ENCODE measurements around the gene GPBP1. TPM values are rescaled to one million over a fixed set of nuclear protein-coding genes. Genes with fewer than 3 reads are reported as not detected.
"Not testable (repeated sequence)": the region's sequence is repeated elsewhere in the genome, so short reads cannot be mapped to it uniquely, and the experiment has no call there.

Gene GPBP1
- total and polyA plus RNA-seq, 4 donors: 42.6 to 159 (median 49.4) TPM

DNA sequence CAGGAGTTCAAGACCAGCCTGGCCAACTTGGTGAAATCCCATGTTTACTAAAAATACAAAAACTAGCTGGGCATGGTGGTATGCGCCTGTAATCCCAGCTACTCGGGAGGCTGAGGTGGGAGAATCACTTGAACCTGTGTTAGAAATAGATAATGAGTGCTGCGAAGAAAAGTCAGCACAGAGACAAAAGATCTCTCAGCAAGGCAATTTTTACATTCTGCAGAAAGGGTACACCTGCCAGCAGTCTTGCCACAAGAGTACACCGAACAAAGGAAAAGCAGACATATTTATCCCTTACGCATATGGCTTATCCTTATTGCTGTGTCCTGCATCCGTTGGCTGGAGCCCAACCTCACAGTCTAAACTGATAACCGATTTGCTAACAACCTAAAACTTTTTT, 16.2 kb upstream of the GPBP1 start:
- Histone ChIP-seq H3K27me3 (ENCODE audit: control insufficient read depth in 3 of 3, insufficient read depth in 3 of 3, low read length in 2 of 3) (no peaks in the 10 kb centered on the region), H3K36me3 (ENCODE audit: control insufficient read depth in 4 of 4, insufficient read depth in 4 of 4, low read length in 4 of 4) (no peaks in the 10 kb centered on the region), H3K4me1 (ENCODE audit: control insufficient read depth in 5 of 5, insufficient read depth in 5 of 5, low read length in 5 of 5) (no peaks in the 10 kb centered on the region), H3K9ac (ENCODE audit: insufficient read depth in 1 of 2, low read length in 2 of 2) (no peak overlapping the region), H3K9me3 (ENCODE audit: control insufficient read depth in 4 of 4, insufficient read depth in 3 of 4, low read length in 3 of 4) (no peaks in the 10 kb centered on the region), H3K27ac (ENCODE audit: low read depth in 1 of 2, low read length in 1 of 2) (no peak overlapping the region), H3K4me3 (no peak overlapping the region)
- WGBS, 2 donors: 88 to 93% methylated on average over 7 of the region's 7 CpGs
- DNase-seq (no peak), ATAC-seq (ENCODE audit: insufficient read depth, low FRiP score) (no peak)
- TF ChIP-seq, protein P1, sequence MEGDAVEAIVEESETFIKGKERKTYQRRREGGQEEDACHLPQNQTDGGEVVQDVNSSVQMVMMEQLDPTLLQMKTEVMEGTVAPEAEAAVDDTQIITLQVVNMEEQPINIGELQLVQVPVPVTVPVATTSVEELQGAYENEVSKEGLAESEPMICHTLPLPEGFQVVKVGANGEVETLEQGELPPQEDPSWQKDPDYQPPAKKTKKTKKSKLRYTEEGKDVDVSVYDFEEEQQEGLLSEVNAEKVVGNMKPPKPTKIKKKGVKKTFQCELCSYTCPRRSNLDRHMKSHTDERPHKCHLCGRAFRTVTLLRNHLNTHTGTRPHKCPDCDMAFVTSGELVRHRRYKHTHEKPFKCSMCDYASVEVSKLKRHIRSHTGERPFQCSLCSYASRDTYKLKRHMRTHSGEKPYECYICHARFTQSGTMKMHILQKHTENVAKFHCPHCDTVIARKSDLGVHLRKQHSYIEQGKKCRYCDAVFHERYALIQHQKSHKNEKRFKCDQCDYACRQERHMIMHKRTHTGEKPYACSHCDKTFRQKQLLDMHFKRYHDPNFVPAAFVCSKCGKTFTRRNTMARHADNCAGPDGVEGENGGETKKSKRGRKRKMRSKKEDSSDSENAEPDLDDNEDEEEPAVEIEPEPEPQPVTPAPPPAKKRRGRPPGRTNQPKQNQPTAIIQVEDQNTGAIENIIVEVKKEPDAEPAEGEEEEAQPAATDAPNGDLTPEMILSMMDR (IDR thresholded peaks at IDR 0.05; ENCODE audit: control extremely low read depth, extremely low read depth): no peak

DNA sequence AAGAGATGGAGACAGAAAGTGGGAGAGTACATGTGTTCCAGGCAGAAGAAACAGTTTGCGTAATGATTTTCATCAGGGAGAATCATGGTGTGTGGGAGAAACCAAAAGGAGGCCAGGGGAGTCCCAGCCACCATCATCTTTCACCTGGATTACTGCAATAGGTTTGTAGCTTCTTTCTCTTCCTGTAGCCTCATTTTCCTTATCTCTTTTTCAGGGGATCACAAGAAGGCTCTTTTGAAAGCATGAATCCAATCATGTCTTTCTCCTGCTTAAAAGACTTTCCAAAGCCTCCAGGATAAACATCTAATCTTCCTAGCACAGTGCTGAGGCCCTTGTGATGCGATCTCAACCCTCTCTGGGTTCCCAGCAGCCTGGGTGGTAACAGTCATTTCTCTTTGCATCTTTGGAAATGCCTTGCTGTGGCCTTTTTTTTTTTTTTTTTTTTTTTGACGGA, 10.3 kb upstream of the GPBP1 start:
- H3K4me1 ChIP-seq (ENCODE audit: control insufficient read depth in 5 of 5, insufficient read depth in 5 of 5, low read length in 5 of 5): no peaks in the 10 kb centered on the region
- no peaks in the 10 kb centered on the region for H3K27me3 ChIP-seq (ENCODE audit: control insufficient read depth in 3 of 3, insufficient read depth in 3 of 3, low read length in 2 of 3)
- TF ChIP-seq, protein P1 (IDR thresholded peaks at IDR 0.05; ENCODE audit: control extremely low read depth, extremely low read depth): no peak
- H3K36me3 ChIP-seq (ENCODE audit: control insufficient read depth in 4 of 4, insufficient read depth in 4 of 4, low read length in 4 of 4): no peaks in the 10 kb centered on the region
- no peak overlapping the region for H3K4me3 ChIP-seq
- H3K9ac ChIP-seq (ENCODE audit: insufficient read depth in 1 of 2, low read length in 2 of 2): no peak overlapping the region
- WGBS, 2 donors: 81 to 83% methylated on average over 3 of the region's 3 CpGs
- no peak overlapping the region for H3K27ac ChIP-seq (ENCODE audit: low read depth in 1 of 2, low read length in 1 of 2)
- DNase-seq (no peak), ATAC-seq (ENCODE audit: insufficient read depth, low FRiP score) (no peak)
- H3K9me3 ChIP-seq (ENCODE audit: control insufficient read depth in 4 of 4, insufficient read depth in 3 of 4, low read length in 3 of 4): no peaks in the 10 kb centered on the region

DNA sequence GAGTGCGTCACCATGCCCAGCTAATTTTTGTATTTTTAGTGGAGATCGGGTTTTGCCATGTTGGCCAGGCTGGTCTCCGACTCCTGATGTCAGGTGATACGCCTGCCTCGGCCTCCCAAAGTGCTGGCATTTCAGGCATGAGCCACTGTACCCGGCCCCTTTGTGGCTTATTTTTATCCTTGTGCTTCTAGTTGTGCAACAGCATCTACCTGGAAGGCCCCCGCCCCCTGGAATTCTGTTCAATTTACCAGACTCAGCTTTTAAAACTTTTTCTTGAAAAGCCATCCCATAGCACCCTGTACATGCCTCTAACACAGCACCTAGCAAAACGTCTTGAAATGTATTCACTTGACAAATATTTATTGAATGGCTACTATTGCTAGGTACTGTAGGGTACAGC, 9.7 kb upstream of the GPBP1 start:
- ATAC-seq (ENCODE audit: insufficient read depth, low FRiP score) (no peak), DNase-seq (no peak)
- no peak overlapping the region for H3K4me3 ChIP-seq
- no peak overlapping the region for H3K27ac ChIP-seq (ENCODE audit: low read depth in 1 of 2, low read length in 1 of 2)
- no peaks in the 10 kb centered on the region for H3K9me3 ChIP-seq (ENCODE audit: control insufficient read depth in 4 of 4, insufficient read depth in 3 of 4, low read length in 3 of 4)
- TF ChIP-seq, protein P1 (IDR thresholded peaks at IDR 0.05; ENCODE audit: control extremely low read depth, extremely low read depth): no peak
- WGBS, 2 donors: 90% methylated on average over 8 of the region's 8 CpGs
- H3K27me3 ChIP-seq (ENCODE audit: control insufficient read depth in 3 of 3, insufficient read depth in 3 of 3, low read length in 2 of 3): no peaks in the 10 kb centered on the region
- no peaks in the 10 kb centered on the region for H3K4me1 ChIP-seq (ENCODE audit: control insufficient read depth in 5 of 5, insufficient read depth in 5 of 5, low read length in 5 of 5)
- H3K36me3 ChIP-seq (ENCODE audit: control insufficient read depth in 4 of 4, insufficient read depth in 4 of 4, low read length in 4 of 4): no peaks in the 10 kb centered on the region
- H3K9ac ChIP-seq (ENCODE audit: insufficient read depth in 1 of 2, low read length in 2 of 2): no peak overlapping the region

DNA sequence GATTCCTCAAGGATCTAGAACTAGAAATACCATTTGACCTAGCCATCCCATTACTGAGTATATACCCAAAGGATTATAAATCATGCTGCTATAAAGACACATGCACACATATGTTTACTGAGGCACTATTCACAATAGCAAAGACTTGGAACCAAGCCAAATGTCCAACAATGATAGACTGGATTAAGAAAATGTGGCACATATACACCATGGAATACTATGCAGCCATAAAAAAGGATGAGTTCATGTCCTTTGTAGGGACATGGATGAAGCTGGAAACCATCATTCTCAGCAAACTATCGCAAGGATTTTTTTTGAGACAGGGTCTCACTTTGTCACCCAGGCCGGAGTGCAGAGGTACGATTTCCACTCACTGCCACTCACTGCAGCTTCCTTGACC, 8.7 kb upstream of the GPBP1 start:
- not testable (repeated sequence) for H3K27me3 ChIP-seq (ENCODE audit: control insufficient read depth in 3 of 3, insufficient read depth in 3 of 3, low read length in 2 of 3); DNase-seq; H3K36me3 ChIP-seq (ENCODE audit: control insufficient read depth in 4 of 4, insufficient read depth in 4 of 4, low read length in 4 of 4); ATAC-seq (ENCODE audit: insufficient read depth, low FRiP score); H3K9ac ChIP-seq (ENCODE audit: insufficient read depth in 1 of 2, low read length in 2 of 2); H3K9me3 ChIP-seq (ENCODE audit: control insufficient read depth in 4 of 4, insufficient read depth in 3 of 4, low read length in 3 of 4); H3K27ac ChIP-seq (ENCODE audit: low read depth in 1 of 2, low read length in 1 of 2); H3K4me3 ChIP-seq; H3K4me1 ChIP-seq (ENCODE audit: control insufficient read depth in 5 of 5, insufficient read depth in 5 of 5, low read length in 5 of 5)
- 99 to 100% methylated on average over 3 of the region's 3 CpGs for WGBS, 2 donors
